ENCODE data around the gene PIP5K1B. TPM values are rescaled to one million over a fixed set of nuclear protein-coding genes. Genes with fewer than 3 reads are reported as not detected.

The PIP5K1B gene
- total and polyA plus RNA-seq, 2 of the 13 experiments (the other 11 are each of a cell fraction or from before 2014, with no cell fraction given) = 15.8 to 17.5 TPM

DNA sequence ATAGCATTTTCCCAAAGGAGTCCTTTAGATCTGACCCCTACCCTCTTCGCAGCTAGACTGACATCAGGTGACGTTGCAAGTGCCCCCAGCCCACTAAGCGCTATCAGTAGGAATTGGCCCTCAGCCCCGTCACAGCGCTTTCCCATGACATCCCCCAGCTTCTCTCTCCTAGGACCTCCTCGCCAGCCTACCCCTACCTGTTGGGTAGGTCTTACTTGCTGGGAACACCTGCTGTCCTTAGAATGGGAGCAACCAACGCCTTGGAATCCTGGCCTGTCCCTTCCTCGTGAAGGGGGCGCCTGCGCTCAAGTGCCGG is 584 bp upstream of the PIP5K1B start (continued):
- peak; percentile 23; the same call in 1 of the 2 replicates for TF ChIP-seq ZXDC (CRISPR knock-in tag; IDR thresholded peaks at IDR 0.05)
- no peak for TF ChIP-seq ZUFSP (CRISPR knock-in tag; IDR thresholded peaks at IDR 0.05; ENCODE audit: borderline replicate concordance)
- TF ChIP-seq ZNF343 (CRISPR knock-in tag; IDR thresholded peaks at IDR 0.05) = no peak
- no peak for TF ChIP-seq KLF6 (CRISPR knock-in tag; IDR thresholded peaks at IDR 0.05)
- TF ChIP-seq ZBTB8A (CRISPR knock-in tag; IDR thresholded peaks at IDR 0.05; ENCODE audit: borderline replicate concordance, low read depth) = no peak
- no peak for TF ChIP-seq CBX1 (IDR thresholded peaks at IDR 0.05; ENCODE audit: low read depth)
- TF ChIP-seq ZNF350 (CRISPR knock-in tag; IDR thresholded peaks at IDR 0.05; ENCODE audit: borderline replicate concordance, low read depth) = no peak
- peak; percentile 46; the same call in 1 of the 2 replicates for TF ChIP-seq PHF21A (CRISPR knock-in tag; IDR thresholded peaks at IDR 0.05)
- peak; percentile 3; the same call in 1 of the 2 replicates for TF ChIP-seq SP4 (CRISPR knock-in tag; IDR thresholded peaks at IDR 0.05)
- TF ChIP-seq ZNF558 (CRISPR knock-in tag; IDR thresholded peaks at IDR 0.05; ENCODE audit: borderline replicate concordance) = 0 out of 2 replicates have a peak, but pooled peaks have one; percentile 64
- TF ChIP-seq MED13 (CRISPR knock-in tag; IDR thresholded peaks at IDR 0.05) = no peak
- no peak for TF ChIP-seq SNAPC5 (CRISPR knock-in tag; IDR thresholded peaks at IDR 0.05; ENCODE audit: borderline replicate concordance)
- TF ChIP-seq POGZ (CRISPR knock-in tag; IDR thresholded peaks at IDR 0.05) = 0 out of 2 replicates have a peak, but pooled peaks have one; percentile 12
- TF ChIP-seq LCORL (IDR thresholded peaks at IDR 0.05) = no peak
- TF ChIP-seq LCORL (CRISPR knock-in tag; IDR thresholded peaks at IDR 0.05) = no peak
- TF ChIP-seq SMAD9 (CRISPR knock-in tag; IDR thresholded peaks at IDR 0.05) = no peak
- TF ChIP-seq TEF (CRISPR knock-in tag; IDR thresholded peaks at IDR 0.05) = no peak
